ENCODE data around the gene SMARCA4. TPM values are rescaled to one million over a fixed set of nuclear protein-coding genes. Genes with fewer than 3 reads are reported as not detected.

SMARCA4 gene
- total RNA-seq, 6 donors from 2014 or later: 82.8 to 245 (median 108) TPM

GRCh38 chr19:11025006-11025405, 64.2 kb downstream of the SMARCA4 start:
- Histone ChIP-seq H3K36me3 (peaks cover 42 to 100% (median 94%) of the 10 kb centered on the region in 4 donors), H3K4me1 (no peaks in the 10 kb centered on the region), H3K4me3 (no peak overlapping the region), H3K9me3 (no peaks in the 10 kb centered on the region), H3K27ac (peak overlapping the region in 2 of 4 donors; percentile 12 to 13), H3K27me3 (no peaks in the 10 kb centered on the region)
- no peak for ATAC-seq (ENCODE audit: low FRiP score in 2 of 2)
- WGBS, 2 donors: 74 to 90% methylated on average over 3 of the region's 6 CpGs
- DNase-seq: no peak
- TF ChIP-seq EP300 (IDR thresholded peaks at IDR 0.05) (no peak), POLR2AphosphoS5 (IDR thresholded peaks at IDR 0.05) (no peak), POLR2A (IDR thresholded peaks at IDR 0.05) (no peak), CTCF (IDR thresholded peaks at IDR 0.05) (no peak)

- Histone ChIP-seq H3K4me3 (no peak overlapping the region), H3K9me3 (no peaks in the 10 kb centered on the region), H3K27ac (peak overlapping the region in 1 of 4 donors; percentile 12), H3K36me3 (peaks cover 42 to 100% (median 96%) of the 10 kb centered on the region in 4 donors), H3K27me3 (no peaks in the 10 kb centered on the region), H3K4me1 (no peaks in the 10 kb centered on the region)
- WGBS, 2 donors: 95 to 96% methylated on average over 8 to 18 of the region's 18 CpGs
- no peak for ATAC-seq (ENCODE audit: low FRiP score in 2 of 2)
- no peak for DNase-seq
- TF ChIP-seq EP300 (IDR thresholded peaks at IDR 0.05) (no peak), CTCF (IDR thresholded peaks at IDR 0.05) (no peak), POLR2A (IDR thresholded peaks at IDR 0.05) (no peak)
Measured at GRCh38 chr19:11025445-11025844, 64.6 kb downstream of the SMARCA4 start.

- H3K9me3 ChIP-seq: no peaks in the 10 kb centered on the region
- TF ChIP-seq EP300 (IDR thresholded peaks at IDR 0.05): no peak
- TF ChIP-seq POLR2AphosphoS5 (IDR thresholded peaks at IDR 0.05): no peak
- TF ChIP-seq CTCF (IDR thresholded peaks at IDR 0.05): no peak
- TF ChIP-seq POLR2A (IDR thresholded peaks at IDR 0.05): no peak
- ATAC-seq (ENCODE audit: low FRiP score in 2 of 2) (no peak), DNase-seq (peak in 1 of 2 donors; percentile 74)
- H3K4me3 ChIP-seq: no peak overlapping the region
- WGBS, 2 donors: 93 to 97% methylated on average over 15 to 16 of the region's 16 CpGs
- no peaks in the 10 kb centered on the region for H3K27me3 ChIP-seq
- H3K4me1 ChIP-seq: no peaks in the 10 kb centered on the region
- H3K27ac ChIP-seq: no peak overlapping the region
- peaks cover 42 to 100% (median 97%) of the 10 kb centered on the region in 4 donors for H3K36me3 ChIP-seq
Measured at GRCh38 chr19:11025997-11026396, 65.2 kb downstream of the SMARCA4 start.

- peaks cover 29 to 100% (median 95%) of the 10 kb centered on the region in 4 donors for H3K36me3 ChIP-seq
- no peak for ATAC-seq (ENCODE audit: low FRiP score in 2 of 2)
- no peak for TF ChIP-seq CTCF (IDR thresholded peaks at IDR 0.05)
- no peaks in the 10 kb centered on the region for H3K4me1 ChIP-seq
- H3K9me3 ChIP-seq: no peaks in the 10 kb centered on the region
- no peak overlapping the region for H3K27ac ChIP-seq
- H3K4me3 ChIP-seq: no peak overlapping the region
- DNase-seq: no peak
- WGBS, 2 donors: 94 to 96% methylated on average over 13 to 14 of the region's 14 CpGs
- no peaks in the 10 kb centered on the region for H3K27me3 ChIP-seq
Measured at GRCh38 chr19:11027381-11027780, 66.6 kb downstream of the SMARCA4 start.

- TF ChIP-seq POLR2A (IDR thresholded peaks at IDR 0.05): no peak
- no peak for TF ChIP-seq EP300 (IDR thresholded peaks at IDR 0.05)
- TF ChIP-seq POLR2AphosphoS5 (IDR thresholded peaks at IDR 0.05): no peak
- TF ChIP-seq CTCF (IDR thresholded peaks at IDR 0.05): no peak
- DNase-seq (no peak), ATAC-seq (ENCODE audit: low FRiP score in 2 of 2) (no peak)
- WGBS, 2 donors: 97 to 98% methylated on average over 4 of the region's 4 CpGs
- Histone ChIP-seq H3K36me3 (peaks cover 26 to 100% (median 95%) of the 10 kb centered on the region in 4 donors), H3K27me3 (no peaks in the 10 kb centered on the region), H3K4me3 (no peak overlapping the region), H3K27ac (no peak overlapping the region), H3K4me1 (no peaks in the 10 kb centered on the region), H3K9me3 (no peaks in the 10 kb centered on the region)
Measured at GRCh38 chr19:11028146-11028545, 67.3 kb downstream of the SMARCA4 start.
